Ishikawa (cell line): ENCODE measurements around the gene ZNF28.

Experiments
- CREB1 ChIP-seq: IDR thresholded peaks from 2 replicates; pipeline ENCODE4 v1.6.1; 2012; ENCODE audit warnings: low read depth
- EGR1 ChIP-seq: IDR thresholded peaks from 2 replicates; pipeline ENCODE4 v1.6.1; 2012
- EP300 ChIP-seq: IDR thresholded peaks from 2 replicates; pipeline ENCODE4 v1.6.1; 2012; ENCODE audit warnings: borderline replicate concordance
- FOXM1 ChIP-seq: IDR thresholded peaks from 2 replicates; pipeline ENCODE4 v1.6.1; 2012; ENCODE audit warnings: low read depth, borderline replicate concordance
- RAD21 ChIP-seq: IDR thresholded peaks from 2 replicates; pipeline ENCODE4 v1.6.1; 2012; ENCODE audit warnings: low read depth
- REST ChIP-seq: IDR thresholded peaks from 2 replicates; pipeline ENCODE4 v1.6.1; 2012; ENCODE audit warnings: low read depth, mild to moderate bottlenecking
- TEAD4 ChIP-seq: IDR thresholded peaks from 2 replicates; pipeline ENCODE4 v1.6.1; 2012
- YY1 ChIP-seq: IDR thresholded peaks from 2 replicates; pipeline ENCODE4 v1.6.1; 2012; ENCODE audit warnings: low read depth
- TF ChIP-seq, protein P1 (sequence below): IDR thresholded peaks from 2 replicates; pipeline ENCODE4 v1.6.1; 2012

DNA sequence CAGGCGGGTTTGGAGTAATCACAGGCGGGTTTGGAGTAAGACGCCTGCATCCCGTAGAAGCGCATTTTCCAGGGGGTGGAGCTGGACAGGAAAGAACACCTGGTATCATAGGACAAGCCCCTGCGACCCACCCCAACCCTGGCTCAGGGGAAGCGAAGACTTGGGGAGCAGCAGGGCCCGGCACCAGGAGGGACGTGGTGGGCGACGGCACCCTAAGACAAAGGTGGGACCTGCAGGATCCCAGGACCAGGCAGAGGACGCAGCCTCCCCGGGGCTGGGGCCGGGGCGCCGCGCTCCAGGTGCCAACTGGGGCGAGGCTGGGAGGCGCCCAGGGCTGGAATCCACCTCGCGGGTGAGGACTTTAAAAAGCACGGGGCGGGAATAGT is 35.4 kb downstream of the ZNF28 start:
- TF ChIP-seq, protein P1, sequence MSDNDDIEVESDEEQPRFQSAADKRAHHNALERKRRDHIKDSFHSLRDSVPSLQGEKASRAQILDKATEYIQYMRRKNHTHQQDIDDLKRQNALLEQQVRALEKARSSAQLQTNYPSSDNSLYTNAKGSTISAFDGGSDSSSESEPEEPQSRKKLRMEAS: no peak
- TF ChIP-seq TEAD4 (no peak), RAD21 (no peak), YY1 (no peak), EGR1 (no peak), FOXM1 (no peak), REST (no peak), EP300 (no peak), CREB1 (no peak)
